SK-N-SH treated with all-trans-retinoic acid at 6 μM for 48 hours (cell line): ENCODE results near the gene PAPPA.

Source experiments
- ATAC-seq: fragments of 200-7000 bp; cut with Tn5 transposase; 3 replicates; pipeline ENCODE4 v1.9.1; 2020; ENCODE audit warnings: mild to moderate bottlenecking, moderate library complexity
- ARNTL ChIP-seq: fragments of 450-650 bp; formaldehyde crosslinking; IDR thresholded peaks from 2 replicates; pipeline ENCODE4 v1.5.0; 2020; ENCODE audit warnings: low read depth, mild to moderate bottlenecking, moderate library complexity, borderline replicate concordance
- CSDC2 ChIP-seq: fragments of 250-450 bp; sonication (Bioruptor Pico); IDR thresholded peaks from 2 replicates; pipeline ENCODE4 v1.5.0; 2020; ENCODE audit warnings: mild to moderate bottlenecking, moderate library complexity
- ESRRG ChIP-seq: fragments of 250-450 bp; sonication (Bioruptor Pico); IDR thresholded peaks from 2 replicates; pipeline ENCODE4 v1.6.1; 2021; ENCODE audit warnings: mild to moderate bottlenecking
- ISL1 ChIP-seq: fragments of 250-450 bp; sonication (Bioruptor Pico); IDR thresholded peaks from 2 replicates; pipeline ENCODE4 v2.1.2; 2022; ENCODE audit warnings: mild to moderate bottlenecking, moderate library complexity
- OSR1 ChIP-seq: fragments of 250-450 bp; sonication (Bioruptor Pico); IDR thresholded peaks from 2 replicates; pipeline ENCODE4 v1.8.0; 2022; ENCODE audit warnings: moderate library complexity, mild to moderate bottlenecking, inconsistent platforms
- SNAI2 ChIP-seq: fragments of 250-450 bp; sonication (Bioruptor Pico); IDR thresholded peaks from 2 replicates; pipeline ENCODE4 v1.5.0; 2020; ENCODE audit warnings: mild to moderate bottlenecking, moderate library complexity
- TOX ChIP-seq: fragments of 250-450 bp; sonication (Bioruptor Pico); IDR thresholded peaks from 2 replicates; pipeline ENCODE4 v1.8.0; 2021; ENCODE audit warnings: mild to moderate bottlenecking, moderate library complexity, borderline replicate concordance
- ZC3H10 ChIP-seq: fragments of 250-450 bp; sonication (Bioruptor Pico); IDR thresholded peaks from 2 replicates; pipeline ENCODE4 v1.5.1; 2021; ENCODE audit warnings: mild to moderate bottlenecking, moderate library complexity
- ZFP3 ChIP-seq: fragments of 250-450 bp; sonication (Bioruptor Pico); IDR thresholded peaks from 2 replicates; pipeline ENCODE4 v1.5.0; 2020; ENCODE audit warnings: mild to moderate bottlenecking, moderate library complexity
- ZFP30 ChIP-seq: fragments of 450-650 bp; formaldehyde crosslinking; IDR thresholded peaks from 2 replicates; pipeline ENCODE4 v1.5.0; 2022; ENCODE audit warnings: mild to moderate bottlenecking, moderate library complexity
- ZNF70 ChIP-seq: fragments of 450-650 bp; formaldehyde crosslinking; IDR thresholded peaks from 2 replicates; pipeline ENCODE4 v1.5.0; 2020; ENCODE audit warnings: mild to moderate bottlenecking, moderate library complexity
- ZNF8 ChIP-seq: fragments of 450-650 bp; formaldehyde crosslinking; IDR thresholded peaks from 2 replicates; pipeline ENCODE4 v1.5.0; 2020; ENCODE audit warnings: mild to moderate bottlenecking, moderate library complexity
- TF ChIP-seq, protein P1 (sequence below): fragments of 250-450 bp; sonication (Bioruptor Pico); IDR thresholded peaks from 2 replicates; pipeline ENCODE4 v1.5.0; 2020; ENCODE audit warnings: mild to moderate bottlenecking, moderate library complexity
- TF ChIP-seq, protein P2 (sequence below): fragments of 250-450 bp; sonication (Bioruptor Pico); IDR thresholded peaks from 2 replicates; pipeline ENCODE4 v1.8.0; 2020; ENCODE audit warnings: mild to moderate bottlenecking, moderate library complexity, borderline replicate concordance
- TF ChIP-seq, protein P3 (sequence below): fragments of 250-450 bp; sonication (Bioruptor Pico); IDR thresholded peaks from 2 replicates; pipeline ENCODE4 v1.5.1; 2021; ENCODE audit warnings: mild to moderate bottlenecking, moderate library complexity
- TF ChIP-seq, protein P4 (sequence below): fragments of 250-450 bp; sonication (Bioruptor Pico); IDR thresholded peaks from 2 replicates; pipeline ENCODE4 v1.5.1; 2020; ENCODE audit warnings: low read depth, mild to moderate bottlenecking, moderate library complexity
- TF ChIP-seq, protein P5 (sequence below): fragments of 250-450 bp; sonication (Bioruptor Pico); IDR thresholded peaks from 2 replicates; pipeline ENCODE4 v1.8.0; 2021; ENCODE audit warnings: low read depth, mild to moderate bottlenecking, moderate library complexity, borderline replicate concordance

Gene PAPPA

DNA sequence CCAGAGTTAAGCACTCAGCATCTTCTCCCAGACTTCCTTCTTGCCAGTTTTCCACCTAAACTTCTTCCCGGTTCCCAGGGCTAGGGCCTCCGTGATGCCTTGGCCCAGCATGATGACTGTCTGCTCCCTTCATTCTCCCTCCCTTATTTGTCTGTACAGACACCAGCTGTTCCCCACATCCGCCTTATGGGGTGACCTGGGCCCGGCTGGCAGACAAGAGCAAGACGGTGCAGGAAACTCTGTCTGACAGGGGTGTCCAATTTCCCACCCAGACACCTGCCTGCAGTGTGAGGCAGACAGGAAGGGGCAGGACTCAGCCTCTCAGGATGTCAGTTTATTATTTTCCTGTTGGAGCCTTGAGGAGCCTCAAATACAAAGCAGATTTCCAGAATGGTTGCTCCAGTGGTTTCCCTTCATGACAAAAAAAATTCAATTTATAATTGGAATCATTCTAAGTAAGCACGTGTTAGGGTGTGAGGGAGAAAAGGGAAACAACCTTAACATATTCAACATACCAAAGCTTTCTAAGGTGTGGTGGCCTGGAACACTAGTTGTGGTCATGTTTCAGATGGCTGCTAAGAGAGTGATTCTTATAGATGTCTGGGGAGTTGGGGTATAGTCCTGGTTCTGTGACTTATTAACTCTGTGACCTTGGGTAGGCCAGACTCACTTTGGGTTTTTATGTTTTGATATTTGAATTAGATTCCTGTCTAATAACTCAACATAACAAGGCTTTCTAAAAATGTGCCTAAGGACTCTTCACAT is 234.5 kb downstream of the PAPPA start:
- ATAC-seq: no peak
- TF ChIP-seq ESRRG (no peak), ZC3H10 (CRISPR knock-in tag) (no peak), ISL1 (CRISPR knock-in tag) (no peak), OSR1 (CRISPR knock-in tag) (no peak), CSDC2 (CRISPR knock-in tag) (no peak), ZNF70 (CRISPR knock-in tag) (no peak), ZFP3 (no peak), SNAI2 (CRISPR knock-in tag) (no peak)
- TF ChIP-seq, protein P1, sequence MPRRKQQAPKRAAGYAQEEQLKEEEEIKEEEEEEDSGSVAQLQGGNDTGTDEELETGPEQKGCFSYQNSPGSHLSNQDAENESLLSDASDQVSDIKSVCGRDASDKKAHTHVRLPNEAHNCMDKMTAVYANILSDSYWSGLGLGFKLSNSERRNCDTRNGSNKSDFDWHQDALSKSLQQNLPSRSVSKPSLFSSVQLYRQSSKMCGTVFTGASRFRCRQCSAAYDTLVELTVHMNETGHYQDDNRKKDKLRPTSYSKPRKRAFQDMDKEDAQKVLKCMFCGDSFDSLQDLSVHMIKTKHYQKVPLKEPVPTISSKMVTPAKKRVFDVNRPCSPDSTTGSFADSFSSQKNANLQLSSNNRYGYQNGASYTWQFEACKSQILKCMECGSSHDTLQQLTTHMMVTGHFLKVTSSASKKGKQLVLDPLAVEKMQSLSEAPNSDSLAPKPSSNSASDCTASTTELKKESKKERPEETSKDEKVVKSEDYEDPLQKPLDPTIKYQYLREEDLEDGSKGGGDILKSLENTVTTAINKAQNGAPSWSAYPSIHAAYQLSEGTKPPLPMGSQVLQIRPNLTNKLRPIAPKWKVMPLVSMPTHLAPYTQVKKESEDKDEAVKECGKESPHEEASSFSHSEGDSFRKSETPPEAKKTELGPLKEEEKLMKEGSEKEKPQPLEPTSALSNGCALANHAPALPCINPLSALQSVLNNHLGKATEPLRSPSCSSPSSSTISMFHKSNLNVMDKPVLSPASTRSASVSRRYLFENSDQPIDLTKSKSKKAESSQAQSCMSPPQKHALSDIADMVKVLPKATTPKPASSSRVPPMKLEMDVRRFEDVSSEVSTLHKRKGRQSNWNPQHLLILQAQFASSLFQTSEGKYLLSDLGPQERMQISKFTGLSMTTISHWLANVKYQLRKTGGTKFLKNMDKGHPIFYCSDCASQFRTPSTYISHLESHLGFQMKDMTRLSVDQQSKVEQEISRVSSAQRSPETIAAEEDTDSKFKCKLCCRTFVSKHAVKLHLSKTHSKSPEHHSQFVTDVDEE: no peak
- TF ChIP-seq, all 23 proteins: peak for 0

DNA sequence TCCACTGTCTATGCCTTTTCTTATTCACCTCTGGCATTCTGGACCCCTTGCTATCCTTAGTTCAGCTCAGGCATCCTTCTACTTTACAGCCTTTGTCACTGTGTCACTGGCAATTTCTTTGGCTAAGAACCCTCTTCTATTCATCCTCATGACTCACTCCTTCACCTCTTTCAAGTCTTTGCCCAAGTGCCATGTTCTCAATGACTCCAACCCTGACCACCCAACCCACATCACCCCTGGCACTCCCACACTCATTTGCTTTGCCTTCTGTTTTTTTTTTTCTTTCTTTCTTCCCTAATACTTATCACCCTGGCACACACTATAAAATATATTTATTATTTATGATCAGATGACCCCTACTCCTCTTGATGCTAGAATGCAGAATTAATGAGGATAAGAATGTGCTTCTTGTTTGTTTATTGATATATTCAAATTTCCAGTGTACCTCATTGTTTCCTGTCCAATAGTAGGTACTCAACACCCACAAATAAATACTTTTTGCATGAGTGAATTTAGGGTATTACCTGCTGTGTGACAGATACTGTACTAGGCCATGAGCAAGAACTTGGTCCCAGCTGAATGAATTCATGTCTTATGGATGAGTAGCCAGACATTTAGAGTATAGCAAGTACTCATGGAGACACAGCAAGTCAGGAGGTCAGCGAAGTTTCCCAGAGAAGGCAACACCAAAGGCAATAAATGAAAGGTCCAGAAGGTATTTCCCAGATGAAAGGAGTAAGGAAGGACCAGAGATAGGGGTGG is 236.1 kb downstream of the PAPPA start:
- no peak for ATAC-seq
- no peak for TF ChIP-seq ARNTL
- no peak for TF ChIP-seq SNAI2 (CRISPR knock-in tag)
- TF ChIP-seq ZNF70 (CRISPR knock-in tag): no peak
- no peak for TF ChIP-seq ZFP3
- TF ChIP-seq ZNF8 (CRISPR knock-in tag): no peak
- TF ChIP-seq ZFP30 (CRISPR knock-in tag): no peak
- TF ChIP-seq OSR1 (CRISPR knock-in tag): no peak
- TF ChIP-seq, protein P2, sequence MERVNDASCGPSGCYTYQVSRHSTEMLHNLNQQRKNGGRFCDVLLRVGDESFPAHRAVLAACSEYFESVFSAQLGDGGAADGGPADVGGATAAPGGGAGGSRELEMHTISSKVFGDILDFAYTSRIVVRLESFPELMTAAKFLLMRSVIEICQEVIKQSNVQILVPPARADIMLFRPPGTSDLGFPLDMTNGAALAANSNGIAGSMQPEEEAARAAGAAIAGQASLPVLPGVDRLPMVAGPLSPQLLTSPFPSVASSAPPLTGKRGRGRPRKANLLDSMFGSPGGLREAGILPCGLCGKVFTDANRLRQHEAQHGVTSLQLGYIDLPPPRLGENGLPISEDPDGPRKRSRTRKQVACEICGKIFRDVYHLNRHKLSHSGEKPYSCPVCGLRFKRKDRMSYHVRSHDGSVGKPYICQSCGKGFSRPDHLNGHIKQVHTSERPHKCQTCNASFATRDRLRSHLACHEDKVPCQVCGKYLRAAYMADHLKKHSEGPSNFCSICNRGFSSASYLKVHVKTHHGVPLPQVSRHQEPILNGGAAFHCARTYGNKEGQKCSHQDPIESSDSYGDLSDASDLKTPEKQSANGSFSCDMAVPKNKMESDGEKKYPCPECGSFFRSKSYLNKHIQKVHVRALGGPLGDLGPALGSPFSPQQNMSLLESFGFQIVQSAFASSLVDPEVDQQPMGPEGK (CRISPR knock-in tag): no peak
- TF ChIP-seq ISL1 (CRISPR knock-in tag): no peak
- TF ChIP-seq, protein P3, sequence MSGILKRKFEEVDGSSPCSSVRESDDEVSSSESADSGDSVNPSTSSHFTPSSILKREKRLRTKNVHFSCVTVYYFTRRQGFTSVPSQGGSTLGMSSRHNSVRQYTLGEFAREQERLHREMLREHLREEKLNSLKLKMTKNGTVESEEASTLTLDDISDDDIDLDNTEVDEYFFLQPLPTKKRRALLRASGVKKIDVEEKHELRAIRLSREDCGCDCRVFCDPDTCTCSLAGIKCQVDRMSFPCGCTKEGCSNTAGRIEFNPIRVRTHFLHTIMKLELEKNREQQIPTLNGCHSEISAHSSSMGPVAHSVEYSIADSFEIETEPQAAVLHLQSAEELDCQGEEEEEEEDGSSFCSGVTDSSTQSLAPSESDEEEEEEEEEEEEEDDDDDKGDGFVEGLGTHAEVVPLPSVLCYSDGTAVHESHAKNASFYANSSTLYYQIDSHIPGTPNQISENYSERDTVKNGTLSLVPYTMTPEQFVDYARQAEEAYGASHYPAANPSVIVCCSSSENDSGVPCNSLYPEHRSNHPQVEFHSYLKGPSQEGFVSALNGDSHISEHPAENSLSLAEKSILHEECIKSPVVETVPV (CRISPR knock-in tag): no peak
- TF ChIP-seq, protein P4, sequence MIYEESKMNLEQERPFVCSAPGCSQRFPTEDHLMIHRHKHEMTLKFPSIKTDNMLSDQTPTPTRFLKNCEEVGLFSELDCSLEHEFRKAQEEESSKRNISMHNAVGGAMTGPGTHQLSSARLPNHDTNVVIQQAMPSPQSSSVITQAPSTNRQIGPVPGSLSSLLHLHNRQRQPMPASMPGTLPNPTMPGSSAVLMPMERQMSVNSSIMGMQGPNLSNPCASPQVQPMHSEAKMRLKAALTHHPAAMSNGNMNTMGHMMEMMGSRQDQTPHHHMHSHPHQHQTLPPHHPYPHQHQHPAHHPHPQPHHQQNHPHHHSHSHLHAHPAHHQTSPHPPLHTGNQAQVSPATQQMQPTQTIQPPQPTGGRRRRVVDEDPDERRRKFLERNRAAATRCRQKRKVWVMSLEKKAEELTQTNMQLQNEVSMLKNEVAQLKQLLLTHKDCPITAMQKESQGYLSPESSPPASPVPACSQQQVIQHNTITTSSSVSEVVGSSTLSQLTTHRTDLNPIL: no peak
- TF ChIP-seq, protein P5, sequence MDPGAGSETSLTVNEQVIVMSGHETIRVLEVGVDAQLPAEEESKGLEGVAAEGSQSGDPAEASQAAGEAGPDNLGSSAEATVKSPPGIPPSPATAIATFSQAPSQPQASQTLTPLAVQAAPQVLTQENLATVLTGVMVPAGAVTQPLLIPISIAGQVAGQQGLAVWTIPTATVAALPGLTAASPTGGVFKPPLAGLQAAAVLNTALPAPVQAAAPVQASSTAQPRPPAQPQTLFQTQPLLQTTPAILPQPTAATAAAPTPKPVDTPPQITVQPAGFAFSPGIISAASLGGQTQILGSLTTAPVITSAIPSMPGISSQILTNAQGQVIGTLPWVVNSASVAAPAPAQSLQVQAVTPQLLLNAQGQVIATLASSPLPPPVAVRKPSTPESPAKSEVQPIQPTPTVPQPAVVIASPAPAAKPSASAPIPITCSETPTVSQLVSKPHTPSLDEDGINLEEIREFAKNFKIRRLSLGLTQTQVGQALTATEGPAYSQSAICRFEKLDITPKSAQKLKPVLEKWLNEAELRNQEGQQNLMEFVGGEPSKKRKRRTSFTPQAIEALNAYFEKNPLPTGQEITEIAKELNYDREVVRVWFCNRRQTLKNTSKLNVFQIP (CRISPR knock-in tag): no peak
- TF ChIP-seq TOX (CRISPR knock-in tag): no peak
- TF ChIP-seq CSDC2 (CRISPR knock-in tag): no peak
- no peak for TF ChIP-seq ZC3H10 (CRISPR knock-in tag)
- TF ChIP-seq ESRRG: no peak
- TF ChIP-seq, all 23 proteins: peak for 0
